Activated CD4-positive, CD25-positive, alpha-beta regulatory T cell treated with anti-CD3 and anti-CD28 coated beads, Interleukin-2, amount 50 U/mL, for 24 hours (primary cell): ENCODE results near the gene KASH5.
A peak's percentile ranks its signal among the peaks of the same experiment; 100 is the strongest.
"Not testable (repeated sequence)": the region's sequence is repeated elsewhere in the genome, so short reads cannot be mapped to it uniquely, and the experiment has no call there.

Source experiments
- ATAC-seq, 2 donors: fragments of 150-1000 bp; cut with Tn5 transposase; one replicate each; pipeline ENCODE4 v1.10.0; 2021; ENCODE audit warnings: mild to moderate bottlenecking in 1 of 2, moderate library complexity in 1 of 2

Gene KASH5

DNA sequence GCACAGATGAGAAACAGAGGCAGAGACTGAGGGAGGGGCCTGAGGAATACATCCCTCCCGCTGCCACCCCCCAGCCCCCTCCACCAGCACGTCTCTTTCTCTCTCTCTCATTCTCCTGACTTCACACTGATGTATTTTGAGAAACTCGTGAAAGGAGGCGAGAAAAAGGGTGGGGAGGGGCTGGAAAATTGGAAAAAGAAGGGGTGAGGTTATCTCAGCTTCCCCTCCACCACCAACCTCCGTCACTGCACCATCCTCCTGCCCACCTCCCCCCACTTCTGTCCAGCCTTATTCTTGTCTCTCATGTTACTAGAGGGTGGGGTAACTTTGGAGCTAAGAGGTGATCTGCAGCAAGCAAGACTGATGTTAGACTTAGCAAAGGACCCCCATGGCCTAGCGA, 51.8 kb downstream of the KASH5 start:
- ATAC-seq = no peak

DNA sequence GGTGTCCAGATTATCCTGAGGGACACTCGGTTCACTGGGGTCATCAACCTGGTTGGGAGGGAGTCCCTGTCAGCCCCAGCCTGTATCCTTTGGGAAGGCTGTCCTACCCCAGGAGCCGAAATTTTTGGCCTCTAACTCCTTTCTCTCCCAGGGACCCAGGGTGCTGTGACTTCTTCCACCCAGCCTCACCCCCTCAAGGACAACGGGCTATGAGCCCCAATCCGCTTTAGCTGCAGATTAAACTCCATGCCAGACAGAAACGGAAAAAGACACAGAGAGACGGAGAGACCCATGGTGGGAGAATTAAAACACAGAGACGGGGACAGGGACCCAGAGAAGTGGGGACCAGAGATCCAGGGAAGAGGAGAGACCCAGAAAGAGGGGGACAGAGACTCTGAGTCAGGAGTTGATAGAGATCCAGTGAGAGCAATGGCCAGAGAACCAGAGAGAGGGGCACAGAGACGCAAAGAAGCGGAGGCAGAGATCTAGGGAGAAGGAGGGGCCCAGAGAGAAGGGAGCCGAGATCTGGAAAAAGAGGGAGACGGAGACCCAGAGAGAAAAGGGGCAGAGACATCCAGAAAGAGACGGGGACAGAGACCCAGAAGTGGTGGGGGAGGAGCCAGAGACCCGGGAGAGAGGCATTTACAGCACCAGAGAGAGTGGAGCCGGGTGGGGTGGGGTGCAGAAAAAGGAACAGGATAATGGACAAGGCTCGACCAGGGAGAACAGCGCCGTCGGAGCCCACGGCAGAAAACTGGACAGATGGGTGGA, 52.6 kb downstream of the KASH5 start:
- no peak for ATAC-seq

GRCh38 chr19:49441210-49441959, 53.3 kb downstream of the KASH5 start, which contains the start of gene SLC17A7:
Gene SLC17A7 (minus strand): TSS chr19:49441527. CDS start chr19:49441379, 148 bp downstream.
- ATAC-seq = no peak

DNA sequence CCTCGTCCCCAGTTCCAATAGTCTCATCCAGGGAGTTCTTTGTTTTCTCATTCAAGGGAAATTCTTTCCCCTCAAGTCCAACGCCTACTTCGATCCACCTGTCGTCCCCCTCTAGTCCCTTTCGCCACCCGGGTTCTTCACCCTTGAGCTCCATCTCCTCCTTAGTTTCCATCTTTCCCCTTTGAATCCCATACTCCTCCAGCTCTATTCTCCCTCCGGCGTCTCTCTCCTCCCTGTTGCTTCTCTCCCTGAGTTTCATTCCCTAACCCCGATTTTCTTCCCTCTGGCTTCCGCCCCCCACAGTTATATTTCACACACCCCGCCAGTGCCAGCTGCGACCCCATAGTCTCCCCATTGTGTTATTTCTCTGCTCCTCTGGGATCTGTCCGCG, 53.9 kb downstream of the KASH5 start:
- ATAC-seq = no peak

DNA sequence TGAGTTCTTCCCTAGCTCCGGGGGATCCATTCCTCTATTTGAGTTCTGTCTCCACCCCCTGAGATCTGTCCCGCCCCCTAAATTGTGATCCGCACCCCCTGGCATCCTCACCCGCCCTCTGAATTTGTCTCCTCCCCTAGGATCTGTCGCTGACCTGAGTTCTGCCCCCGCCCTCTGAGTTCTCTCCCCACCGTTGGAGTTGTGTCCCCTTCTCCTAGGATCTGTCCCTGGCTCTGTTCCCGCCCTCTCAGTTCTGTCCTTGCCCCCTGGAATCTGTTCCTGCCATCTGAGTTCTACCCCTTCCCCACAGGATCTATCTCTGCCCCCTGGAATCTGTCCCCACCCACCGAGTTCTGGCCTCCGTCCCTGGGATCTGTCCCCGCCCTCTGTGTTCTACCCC, 54.3 kb downstream of the KASH5 start:
- no peak for ATAC-seq

GRCh38 chr19:49442771-49443365, 54.8 kb downstream of the KASH5 start:
- ATAC-seq = peak; percentile 6 to 16

DNA sequence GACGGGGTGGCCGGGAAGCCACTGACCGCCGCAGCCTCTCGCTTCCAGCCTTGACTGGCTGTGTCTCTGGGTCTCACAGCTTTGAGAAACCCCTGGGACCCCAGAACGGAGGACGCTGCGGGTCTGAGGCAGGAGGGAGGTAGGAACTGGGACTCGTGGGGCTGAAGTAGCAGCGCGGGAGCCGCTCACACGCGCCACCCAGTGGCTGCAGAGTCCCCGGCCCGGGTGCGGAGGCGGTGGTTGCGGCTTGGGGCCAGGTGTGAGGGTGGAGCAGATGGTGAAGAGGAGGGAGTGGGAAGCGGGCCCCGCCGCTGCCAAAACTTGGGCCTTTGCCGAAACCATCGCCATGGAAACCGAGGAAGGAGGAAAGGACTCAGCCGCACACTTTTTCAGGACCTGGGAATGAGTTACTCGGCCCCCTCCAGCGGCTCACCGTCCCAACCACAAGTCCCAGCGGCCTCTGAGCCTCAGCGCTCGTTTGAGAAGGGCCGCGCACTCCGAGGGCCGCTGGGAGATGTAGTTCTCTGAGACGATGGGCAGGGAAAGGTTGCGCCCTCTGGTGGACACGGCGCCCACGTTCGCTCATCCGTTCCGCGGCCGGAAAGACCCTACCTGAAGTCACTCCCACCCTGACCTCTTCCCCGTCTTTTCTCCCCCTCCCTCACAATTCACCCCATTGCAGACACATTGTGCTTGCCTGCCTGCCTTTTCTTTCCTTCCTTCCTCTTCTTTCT, 55.5 kb downstream of the KASH5 start:
- peak; percentile 95 to 97 for ATAC-seq

- ATAC-seq = not testable (repeated sequence)
Observed at GRCh38 chr19:49444100-49444700, 56.2 kb downstream of the KASH5 start.

DNA sequence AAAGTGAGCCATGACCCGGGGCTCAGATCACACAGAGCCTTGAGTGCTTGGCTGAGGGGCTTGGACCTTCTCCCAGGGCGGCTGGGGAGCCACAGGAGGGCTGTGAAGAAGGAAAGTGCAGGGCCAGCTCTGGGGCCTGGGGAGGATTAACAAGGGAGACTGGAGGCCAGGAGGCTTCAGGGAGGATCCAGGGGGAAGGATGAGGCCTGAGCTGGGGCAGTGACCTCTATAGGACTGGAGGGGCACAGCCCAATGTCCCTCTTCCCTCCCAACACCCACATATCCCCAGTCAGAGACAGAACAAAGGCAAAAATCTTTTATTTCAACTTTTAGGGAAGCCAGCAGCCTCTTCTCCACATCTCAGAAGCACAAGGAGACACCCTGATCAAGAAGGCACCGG, 57.9 kb downstream of the KASH5 start:
- ATAC-seq = no peak

- ATAC-seq = no peak
Observed at GRCh38 chr19:49447485-49448431, 59.7 kb downstream of the KASH5 start.

- no peak for ATAC-seq
Observed at GRCh38 chr19:49448432-49448786, 60.4 kb downstream of the KASH5 start.

DNA sequence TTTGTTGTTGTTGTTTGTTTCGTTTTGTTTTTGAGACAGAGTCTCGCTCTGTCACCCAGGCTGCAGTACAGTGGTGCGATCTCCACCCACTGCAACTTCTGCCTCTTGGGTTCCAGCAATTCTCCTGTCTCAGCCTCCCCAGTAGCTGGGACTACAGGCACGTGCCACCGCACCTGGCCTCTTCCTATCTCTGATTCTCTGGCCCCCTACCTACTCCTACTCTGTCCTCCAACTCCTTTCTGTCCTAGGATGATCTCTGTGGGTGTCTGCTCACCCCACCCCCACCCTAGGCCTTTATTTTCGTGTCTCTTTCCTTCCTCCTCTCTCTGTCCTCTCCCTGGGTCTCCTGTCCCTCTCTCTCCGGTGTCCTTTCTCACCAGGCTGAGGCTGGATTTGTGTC, 62.4 kb downstream of the KASH5 start:
- ATAC-seq = no peak

DNA sequence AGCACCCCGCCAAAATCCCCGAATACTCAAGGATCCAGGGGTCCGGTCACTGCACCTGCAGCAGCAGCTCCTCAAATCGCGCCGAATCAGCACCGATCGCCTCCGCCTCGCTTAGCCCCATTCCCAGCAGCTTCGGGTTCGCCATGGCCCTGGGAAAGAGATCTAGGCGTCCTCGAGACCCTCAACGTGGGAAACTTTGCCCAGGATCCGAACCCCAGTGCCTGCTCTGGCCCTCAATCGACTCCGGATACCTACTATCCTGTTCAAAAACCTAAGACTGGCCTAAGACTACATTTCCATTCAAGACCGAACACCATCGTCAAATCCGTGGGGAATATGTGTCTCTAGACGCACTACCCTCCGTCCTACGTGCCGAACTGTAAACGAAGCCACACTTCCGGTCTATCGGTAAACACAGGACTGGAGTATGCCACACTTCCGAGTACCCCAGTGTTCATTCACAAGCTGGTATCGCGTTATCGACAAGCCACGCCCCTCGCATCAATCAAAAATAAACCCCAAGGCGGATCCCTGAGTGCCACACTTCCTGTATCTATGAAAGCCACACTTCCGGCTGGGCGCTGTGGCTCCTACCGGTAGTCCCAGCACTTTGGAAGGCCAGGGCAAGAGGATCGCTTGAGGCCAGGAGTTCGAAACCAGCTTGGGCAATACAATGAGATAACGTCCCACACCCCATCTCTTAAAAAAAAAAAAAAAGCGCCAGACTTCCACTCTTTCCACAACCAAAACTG, 63.6 kb downstream of the KASH5 start, which contains the start of gene PIH1D1:
PIH1D1 (minus strand) TSS at position 385 of the 752 bp plus-strand sequence; CDS start at position 145, 240 bp downstream.
- ATAC-seq = peak; percentile 71 to 77

GRCh38 chr19:49453013-49453756, 65.1 kb downstream of the KASH5 start, which contains the start of gene ALDH16A1:
Gene ALDH16A1 (plus strand): TSS chr19:49453225. CDS start chr19:49453332, 107 bp downstream.
- ATAC-seq = peak; percentile 92 to 95

DNA sequence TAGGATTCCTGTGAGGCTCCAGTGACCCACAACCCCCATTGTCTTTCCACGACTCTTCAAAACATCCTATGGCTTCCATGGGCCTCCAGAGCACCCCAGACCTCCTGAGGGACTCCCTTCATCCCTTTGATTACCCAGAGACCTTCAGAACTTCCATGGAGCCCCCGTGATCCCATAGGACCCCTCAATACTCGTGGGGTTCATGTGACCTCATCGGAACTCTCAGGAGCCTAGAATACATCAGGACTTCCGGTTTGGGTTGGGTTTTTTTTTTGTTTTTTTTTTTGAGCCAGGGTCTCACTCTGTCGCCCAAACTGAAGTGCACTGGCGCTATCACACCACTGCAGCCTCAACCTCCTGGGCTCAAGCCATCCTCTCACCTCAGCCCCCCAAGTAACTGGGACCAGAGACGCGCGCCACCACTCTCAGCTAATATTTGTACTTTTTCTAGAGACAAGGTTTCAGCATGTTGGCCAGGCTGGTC, 65.8 kb downstream of the KASH5 start:
- ATAC-seq = no peak

DNA sequence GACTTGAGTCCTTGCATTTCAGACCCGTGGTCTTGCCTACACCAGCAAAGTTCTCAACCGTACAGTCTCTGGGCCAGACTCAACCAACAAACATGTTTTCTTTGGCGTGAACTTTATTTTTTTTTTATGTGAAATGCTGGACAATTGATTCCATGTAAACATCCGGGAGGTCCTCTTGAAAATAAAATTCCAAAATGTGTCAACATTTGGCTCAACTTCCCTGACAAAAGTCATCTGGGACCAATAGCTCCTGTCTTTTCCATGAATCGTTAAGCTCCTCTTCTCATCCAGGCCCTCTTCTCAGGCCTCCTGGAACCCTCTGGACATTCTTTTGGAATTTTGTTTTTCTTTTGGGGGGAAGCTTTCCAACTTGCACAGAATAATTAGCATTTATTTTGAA, 67.7 kb downstream of the KASH5 start:
- no peak for ATAC-seq

GRCh38 chr19:49456326-49456725, 68.3 kb downstream of the KASH5 start:
- no peak for ATAC-seq

DNA sequence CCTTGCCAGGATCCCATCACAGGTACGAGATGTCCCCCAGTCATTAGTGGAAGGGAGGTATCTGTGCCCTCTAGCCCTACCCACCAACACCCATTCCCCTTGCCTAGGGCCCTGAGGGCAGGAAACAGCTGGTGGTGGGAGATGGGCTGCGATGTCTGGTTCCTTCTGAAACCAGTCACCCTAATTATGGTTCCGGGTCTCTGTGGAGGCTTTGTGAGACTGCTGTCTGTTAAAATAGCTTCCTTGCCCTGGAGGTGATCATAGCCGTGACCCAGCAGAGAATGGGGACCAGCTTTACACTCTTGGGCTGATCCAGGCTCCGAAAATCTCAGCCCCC, 70.5 kb downstream of the KASH5 start:
- ATAC-seq = no peak

DNA sequence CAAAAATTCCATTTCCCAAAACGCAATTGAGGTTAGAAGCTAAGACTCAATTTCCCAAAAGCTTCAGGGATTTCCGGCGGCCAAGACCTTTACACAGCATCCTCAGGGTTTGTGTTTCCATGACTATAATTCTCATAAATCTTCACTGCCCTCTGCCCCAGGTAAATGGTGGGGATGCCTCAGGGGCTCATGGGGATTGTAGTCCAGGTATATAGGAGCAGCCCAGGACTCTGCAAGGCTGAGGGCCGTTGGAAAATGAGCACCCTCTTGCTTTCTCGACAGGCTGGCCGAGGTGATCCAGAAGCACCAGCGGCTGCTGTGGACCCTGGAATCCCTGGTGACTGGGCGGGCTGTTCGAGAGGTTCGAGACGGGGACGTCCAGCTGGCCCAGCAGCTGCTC, 71.3 kb downstream of the KASH5 start:
- no peak for ATAC-seq

GRCh38 chr19:49461130-49461529, 73.1 kb downstream of the KASH5 start:
- ATAC-seq = not testable (repeated sequence)
